ENCODE measurements around the gene PLPP2.

The PLPP2 gene

DNA sequence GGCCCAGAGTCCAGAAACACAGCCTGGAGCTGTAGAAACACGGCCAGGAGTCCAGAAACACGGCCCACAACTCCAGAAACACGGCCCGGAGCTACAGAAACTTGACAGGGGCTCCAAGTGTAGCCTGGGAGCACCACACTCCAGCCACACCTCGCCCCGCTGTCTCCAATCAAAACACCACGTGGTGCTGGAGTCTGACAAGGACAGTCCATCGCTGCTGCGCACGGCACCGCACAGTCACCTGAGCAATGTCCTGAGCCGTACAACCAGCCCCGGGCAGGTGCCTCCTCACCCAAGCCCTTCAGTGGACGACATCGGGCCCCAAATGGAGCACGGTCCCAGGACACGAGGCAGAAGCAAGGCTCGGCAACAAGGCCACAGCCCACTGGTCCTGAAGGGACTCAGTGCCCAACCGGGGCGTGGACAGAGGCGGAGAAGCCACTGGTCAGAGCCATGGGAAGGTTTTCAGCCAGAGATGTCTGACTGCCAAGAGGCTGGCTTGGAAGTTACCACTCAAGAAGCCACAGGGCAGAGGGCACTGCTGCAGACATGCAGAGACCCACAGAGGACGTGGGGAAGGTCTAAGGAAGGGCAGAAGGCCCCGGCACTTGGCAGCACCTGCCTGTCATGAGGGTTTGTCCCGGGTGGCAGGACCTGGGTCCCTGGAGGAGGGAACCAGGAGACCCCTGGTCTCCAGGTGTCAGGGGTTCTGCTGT lies 19.7 kb upstream of the PLPP2 start:
- peaks cover 0 to 38% (median 0%) of the 10 kb centered on the region in 11 experiments; a peak in 7 of 22 replicates for H4K20me1 ChIP-seq
- no peaks in the 10 kb centered on the region for H3K9me3 ChIP-seq (replicated peaks in 1 of 11)
- peaks cover 14 to 85% (median 51%) of the 10 kb centered on the region in 11 experiments; a peak in 20 of 22 replicates for H3K36me3 ChIP-seq
- H3K4me2 ChIP-seq, result no peak overlapping the region
- no peaks in the 10 kb centered on the region for H3K27me3 ChIP-seq
- no peak for TF ChIP-seq Cebpa-rat (IDR thresholded peaks at IDR 0.05)
- no peak overlapping the region for H3K4me3 ChIP-seq
- peaks cover 0 to 8% (median 2%) of the 10 kb centered on the region in 10 experiments; a peak in 4 of 20 replicates for H3K4me1 ChIP-seq
- no peak overlapping the region for H3K9ac ChIP-seq
- H3K27ac ChIP-seq, result no peak overlapping the region

DNA sequence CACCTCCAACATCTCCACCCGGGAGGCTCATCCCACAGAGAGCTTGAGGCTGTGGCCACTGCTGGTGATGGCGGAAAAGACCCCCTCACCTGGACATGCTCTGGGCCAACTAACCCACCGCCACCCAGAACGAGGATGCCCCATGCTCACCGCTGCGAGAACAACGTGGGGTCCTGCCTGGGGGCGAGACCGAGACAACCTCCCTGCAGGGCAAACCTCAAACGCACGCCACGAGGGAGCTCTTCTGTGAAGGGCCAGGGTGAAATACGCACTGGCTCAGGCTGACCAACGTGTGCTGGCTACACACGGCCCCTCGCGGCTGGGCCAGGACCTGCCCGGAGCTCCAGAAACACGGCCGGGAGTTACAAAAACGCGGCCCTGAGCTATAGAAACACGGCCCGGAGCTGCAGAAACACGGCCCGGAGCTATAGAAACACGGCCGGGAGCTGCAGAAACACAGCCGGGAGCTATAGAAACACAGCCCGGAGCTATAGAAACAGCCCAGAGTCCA lies 19.0 kb upstream of the PLPP2 start:
- no peak overlapping the region for H3K4me2 ChIP-seq
- H3K9ac ChIP-seq, result no peak overlapping the region
- H3K4me3 ChIP-seq, result no peak overlapping the region
- H3K9me3 ChIP-seq (replicated peaks in 1 of 11), result no peaks in the 10 kb centered on the region
- peaks cover 15 to 85% (median 54%) of the 10 kb centered on the region in 11 experiments; a peak in 21 of 22 replicates for H3K36me3 ChIP-seq
- no peaks in the 10 kb centered on the region for H3K27me3 ChIP-seq
- TF ChIP-seq Cebpa-rat (IDR thresholded peaks at IDR 0.05), result no peak
- H3K27ac ChIP-seq, result no peak overlapping the region
- peaks cover 0 to 38% (median 0%) of the 10 kb centered on the region in 11 experiments; a peak in 7 of 22 replicates for H4K20me1 ChIP-seq
- H3K4me1 ChIP-seq, result peaks cover 0 to 8% (median 2%) of the 10 kb centered on the region in 10 experiments; a peak in 4 of 20 replicates

DNA sequence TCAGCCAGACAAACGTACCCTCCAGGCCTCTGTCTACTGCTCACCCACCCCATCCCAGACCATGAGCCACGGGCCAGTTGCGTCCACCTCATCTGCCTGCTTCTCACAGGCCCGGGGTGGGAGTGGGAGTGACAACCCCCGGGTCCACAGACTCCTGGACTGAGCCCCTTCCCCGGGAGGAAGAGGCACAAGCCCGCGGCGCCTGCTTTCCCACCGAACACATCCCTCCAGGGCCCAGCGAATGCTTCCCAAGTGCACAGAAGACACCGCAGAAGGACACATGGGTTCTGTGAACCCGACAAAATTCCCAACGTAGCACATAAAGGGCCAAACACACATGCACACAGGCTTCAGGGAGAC lies 18.0 kb upstream of the PLPP2 start:
- no peak overlapping the region for H3K9ac ChIP-seq
- H3K4me3 ChIP-seq, result no peak overlapping the region
- no peak overlapping the region for H3K27ac ChIP-seq
- no peak for TF ChIP-seq Cebpa-rat (IDR thresholded peaks at IDR 0.05)
- no peaks in the 10 kb centered on the region for H3K27me3 ChIP-seq
- peaks cover 0 to 8% (median 2%) of the 10 kb centered on the region in 10 experiments; a peak in 4 of 20 replicates for H3K4me1 ChIP-seq
- peaks cover 20 to 81% (median 46%) of the 10 kb centered on the region in 11 experiments; a peak in 21 of 22 replicates for H3K36me3 ChIP-seq
- no peak overlapping the region for H3K4me2 ChIP-seq
- no peaks in the 10 kb centered on the region for H3K9me3 ChIP-seq (replicated peaks in 1 of 11)
- peaks cover 0 to 38% (median 0%) of the 10 kb centered on the region in 11 experiments; a peak in 7 of 22 replicates for H4K20me1 ChIP-seq

- Histone ChIP-seq H3K36me3 (peaks cover 20 to 76% (median 44%) of the 10 kb centered on the region in 11 experiments; a peak in 21 of 22 replicates), H3K4me2 (no peak overlapping the region), H3K9me3 (replicated peaks in 1 of 11) (no peaks in the 10 kb centered on the region), H3K4me1 (peaks cover 0 to 4% (median 1%) of the 10 kb centered on the region in 10 experiments; a peak in 4 of 20 replicates), H3K9ac (no peak overlapping the region), H3K27ac (no peak overlapping the region), H3K4me3 (no peak overlapping the region), H3K27me3 (no peaks in the 10 kb centered on the region), H4K20me1 (peaks cover 0 to 38% (median 0%) of the 10 kb centered on the region in 11 experiments; a peak in 7 of 22 replicates)
- no peak for TF ChIP-seq Cebpa-rat (IDR thresholded peaks at IDR 0.05)
Observed at GRCh38 chr19:308471-309205, 17.4 kb upstream of the PLPP2 start.

- H4K20me1 ChIP-seq, result peaks cover 0 to 38% (median 0%) of the 10 kb centered on the region in 11 experiments; a peak in 6 of 22 replicates
Observed at GRCh38 chr19:307793-308420, 16.7 kb upstream of the PLPP2 start.

GRCh38 chr19:307111-307531 lies 15.9 kb upstream of the PLPP2 start:
- Histone ChIP-seq H3K27ac (no peak overlapping the region), H3K9ac (no peak overlapping the region), H3K4me2 (no peak overlapping the region), H3K36me3 (peaks cover 20 to 69% (median 44%) of the 10 kb centered on the region in 11 experiments; a peak in 21 of 22 replicates), H4K20me1 (peaks cover 0 to 38% (median 0%) of the 10 kb centered on the region in 11 experiments; a peak in 6 of 22 replicates), H3K4me1 (no peaks in the 10 kb centered on the region), H3K4me3 (no peak overlapping the region), H3K9me3 (replicated peaks in 1 of 11) (no peaks in the 10 kb centered on the region), H3K27me3 (no peaks in the 10 kb centered on the region)
- TF ChIP-seq Cebpa-rat (IDR thresholded peaks at IDR 0.05), result no peak

More at GRCh38 chr19:307793-308420, 16.7 kb upstream of the PLPP2 start:
- TF ChIP-seq Cebpa-rat (IDR thresholded peaks at IDR 0.05), result no peak
- Histone ChIP-seq H3K9me3 (replicated peaks in 1 of 11) (no peaks in the 10 kb centered on the region), H3K27me3 (no peaks in the 10 kb centered on the region), H3K9ac (no peak overlapping the region), H3K27ac (no peak overlapping the region), H3K4me1 (no peaks in the 10 kb centered on the region), H3K36me3 (peaks cover 20 to 69% (median 44%) of the 10 kb centered on the region in 11 experiments; a peak in 21 of 22 replicates), H3K4me3 (no peak overlapping the region), H3K4me2 (no peak overlapping the region)

DNA sequence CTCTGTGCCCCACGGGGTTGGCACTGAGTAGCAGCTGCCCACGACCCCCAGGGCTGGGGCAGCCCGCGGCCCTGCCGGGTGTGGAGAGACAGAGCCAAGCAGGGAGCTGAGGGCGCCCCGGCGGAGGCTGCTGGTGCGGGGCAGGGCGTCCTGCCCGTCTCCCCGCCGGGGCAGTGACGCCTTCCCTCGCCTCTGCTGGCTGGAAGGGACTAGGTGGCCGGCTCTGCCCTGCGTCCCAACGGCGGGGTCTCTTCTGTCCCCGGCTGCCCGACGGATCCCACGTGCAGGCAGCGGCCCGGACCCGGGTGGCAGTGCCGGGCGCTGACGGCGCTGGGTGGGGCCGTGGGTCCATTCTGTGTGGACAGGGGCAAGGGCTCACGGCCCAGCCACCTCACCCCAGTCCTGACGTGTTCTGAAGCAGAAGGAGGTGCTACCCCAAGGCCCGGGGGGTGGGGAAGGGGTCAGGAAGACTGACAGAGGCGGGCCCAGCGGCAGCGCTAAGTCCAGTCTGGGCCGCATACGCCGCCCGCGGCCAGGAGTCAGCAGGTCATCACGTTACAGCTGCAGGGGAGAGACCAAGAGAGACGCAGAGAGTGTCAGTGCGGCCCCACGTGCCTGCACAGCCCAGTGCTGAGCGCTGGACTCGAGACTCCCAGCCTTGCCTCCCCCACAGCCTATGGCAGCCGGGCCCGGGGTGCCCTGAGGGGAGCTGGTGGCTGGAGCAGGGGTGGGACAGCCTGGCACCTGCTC lies 15.1 kb upstream of the PLPP2 start:
- Histone ChIP-seq H3K4me3 (no peak overlapping the region), H3K9ac (no peak overlapping the region), H3K27me3 (no peaks in the 10 kb centered on the region), H3K4me1 (no peaks in the 10 kb centered on the region), H3K4me2 (no peak overlapping the region), H3K9me3 (replicated peaks in 1 of 11) (no peaks in the 10 kb centered on the region), H4K20me1 (peaks cover 0 to 30% (median 0%) of the 10 kb centered on the region in 11 experiments; a peak in 6 of 22 replicates), H3K27ac (no peak overlapping the region), H3K36me3 (peaks cover 19 to 61% (median 38%) of the 10 kb centered on the region in 11 experiments; a peak in 21 of 22 replicates)
- TF ChIP-seq Cebpa-rat (IDR thresholded peaks at IDR 0.05), result no peak
